ENCODE data around the gene AHI1. TPM values are rescaled to one million over a fixed set of nuclear protein-coding genes. Genes with fewer than 3 reads are reported as not detected.

Gene AHI1
- total RNA-seq, 1 experiment from 2014 or later: 18.8 TPM

DNA sequence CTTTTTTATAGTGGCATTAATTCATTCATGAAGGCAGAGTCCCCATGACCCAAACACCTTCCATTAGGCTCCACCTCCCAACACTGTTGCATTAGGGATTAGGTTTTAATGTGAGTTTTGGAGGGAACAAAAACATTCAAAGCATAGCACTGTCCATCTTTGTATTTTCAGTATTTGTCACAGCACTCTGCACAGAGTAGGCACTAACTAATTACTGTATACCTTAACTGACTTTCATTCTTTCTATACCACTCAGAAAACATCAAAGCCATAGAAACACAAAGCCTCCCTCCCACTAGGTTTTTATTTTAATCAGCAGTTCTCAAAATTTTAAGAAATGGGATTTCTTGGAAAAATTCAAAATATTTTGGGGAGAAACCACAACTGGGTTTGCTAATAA, 21.8 kb upstream of the AHI1 start:
- ChIA-PET POLR2A (interaction anchor here (0.6 kb wide), 1 partner anchor 207 kb away, joined by 3 read pairs; no protein-coding TSS in a partner anchor), CTCF (no interaction called here)
- no peaks in the 10 kb centered on the region for H3K36me3 Mint-ChIP-seq
- H3K9me3 Mint-ChIP-seq: peaks cover 15% of the 10 kb centered on the region
- H3K27me3 Mint-ChIP-seq (ENCODE audit: low read depth): no peaks in the 10 kb centered on the region
- no peak overlapping the region for H3K4me3 Mint-ChIP-seq
- ATAC-seq: no peak
- DNase-seq (ENCODE audit: low spot score): no peak
- H3K27ac Mint-ChIP-seq: no peak overlapping the region
- no peaks in the 10 kb centered on the region for H3K4me1 Mint-ChIP-seq
- TF ChIP-seq TP53 (CRISPR knock-in tag; IDR thresholded peaks at IDR 0.05) (no peak), GTF2I (CRISPR knock-in tag; conservative IDR thresholded peaks at IDR 0.05) (no peak), ZNF263 (CRISPR knock-in tag; IDR thresholded peaks at IDR 0.05; ENCODE audit: low read depth) (no peak)
- TF ChIP-seq, protein P1, sequence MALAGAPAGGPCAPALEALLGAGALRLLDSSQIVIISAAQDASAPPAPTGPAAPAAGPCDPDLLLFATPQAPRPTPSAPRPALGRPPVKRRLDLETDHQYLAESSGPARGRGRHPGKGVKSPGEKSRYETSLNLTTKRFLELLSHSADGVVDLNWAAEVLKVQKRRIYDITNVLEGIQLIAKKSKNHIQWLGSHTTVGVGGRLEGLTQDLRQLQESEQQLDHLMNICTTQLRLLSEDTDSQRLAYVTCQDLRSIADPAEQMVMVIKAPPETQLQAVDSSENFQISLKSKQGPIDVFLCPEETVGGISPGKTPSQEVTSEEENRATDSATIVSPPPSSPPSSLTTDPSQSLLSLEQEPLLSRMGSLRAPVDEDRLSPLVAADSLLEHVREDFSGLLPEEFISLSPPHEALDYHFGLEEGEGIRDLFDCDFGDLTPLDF (CRISPR knock-in tag; IDR thresholded peaks at IDR 0.05): no peak

DNA sequence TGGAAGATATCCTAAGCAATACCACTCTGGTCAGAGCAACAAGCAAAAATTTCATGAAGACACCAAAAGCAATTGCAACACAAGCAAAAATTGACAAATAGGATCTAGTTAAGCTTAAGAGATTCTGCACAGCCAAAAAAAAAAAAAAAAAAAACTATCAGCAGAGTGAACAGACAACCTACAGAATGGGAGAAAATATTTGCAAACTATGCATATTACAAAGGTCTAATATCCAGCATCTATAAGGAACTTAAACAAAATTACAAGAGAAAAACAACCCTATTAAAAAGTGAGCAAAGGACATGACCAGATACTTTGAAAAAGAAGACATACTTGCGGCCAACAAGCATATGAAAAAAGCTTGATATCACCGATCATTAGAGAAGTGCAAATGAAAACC, 20.0 kb upstream of the AHI1 start:
- POLR2A ChIA-PET: no interaction called here
- Mint-ChIP-seq H3K27me3 (ENCODE audit: low read depth) (no peaks in the 10 kb centered on the region), H3K4me1 (no peaks in the 10 kb centered on the region), H3K4me3 (no peak overlapping the region), H3K36me3 (no peaks in the 10 kb centered on the region), H3K27ac (no peak overlapping the region), H3K9me3 (peaks cover 19% of the 10 kb centered on the region)
- ATAC-seq: no peak
- CTCF ChIA-PET: interaction anchor here (0.6 kb wide), 1 partner anchor 117 kb away, joined by 4 read pairs; no protein-coding TSS in a partner anchor
- TF ChIP-seq, protein P2, sequence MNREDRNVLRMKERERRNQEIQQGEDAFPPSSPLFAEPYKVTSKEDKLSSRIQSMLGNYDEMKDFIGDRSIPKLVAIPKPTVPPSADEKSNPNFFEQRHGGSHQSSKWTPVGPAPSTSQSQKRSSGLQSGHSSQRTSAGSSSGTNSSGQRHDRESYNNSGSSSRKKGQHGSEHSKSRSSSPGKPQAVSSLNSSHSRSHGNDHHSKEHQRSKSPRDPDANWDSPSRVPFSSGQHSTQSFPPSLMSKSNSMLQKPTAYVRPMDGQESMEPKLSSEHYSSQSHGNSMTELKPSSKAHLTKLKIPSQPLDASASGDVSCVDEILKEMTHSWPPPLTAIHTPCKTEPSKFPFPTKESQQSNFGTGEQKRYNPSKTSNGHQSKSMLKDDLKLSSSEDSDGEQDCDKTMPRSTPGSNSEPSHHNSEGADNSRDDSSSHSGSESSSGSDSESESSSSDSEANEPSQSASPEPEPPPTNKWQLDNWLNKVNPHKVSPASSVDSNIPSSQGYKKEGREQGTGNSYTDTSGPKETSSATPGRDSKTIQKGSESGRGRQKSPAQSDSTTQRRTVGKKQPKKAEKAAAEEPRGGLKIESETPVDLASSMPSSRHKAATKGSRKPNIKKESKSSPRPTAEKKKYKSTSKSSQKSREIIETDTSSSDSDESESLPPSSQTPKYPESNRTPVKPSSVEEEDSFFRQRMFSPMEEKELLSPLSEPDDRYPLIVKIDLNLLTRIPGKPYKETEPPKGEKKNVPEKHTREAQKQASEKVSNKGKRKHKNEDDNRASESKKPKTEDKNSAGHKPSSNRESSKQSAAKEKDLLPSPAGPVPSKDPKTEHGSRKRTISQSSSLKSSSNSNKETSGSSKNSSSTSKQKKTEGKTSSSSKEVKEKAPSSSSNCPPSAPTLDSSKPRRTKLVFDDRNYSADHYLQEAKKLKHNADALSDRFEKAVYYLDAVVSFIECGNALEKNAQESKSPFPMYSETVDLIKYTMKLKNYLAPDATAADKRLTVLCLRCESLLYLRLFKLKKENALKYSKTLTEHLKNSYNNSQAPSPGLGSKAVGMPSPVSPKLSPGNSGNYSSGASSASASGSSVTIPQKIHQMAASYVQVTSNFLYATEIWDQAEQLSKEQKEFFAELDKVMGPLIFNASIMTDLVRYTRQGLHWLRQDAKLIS (CRISPR knock-in tag; IDR thresholded peaks at IDR 0.05; ENCODE audit: borderline replicate concordance): no peak
- no peak for TF ChIP-seq ZNF396 (CRISPR knock-in tag; IDR thresholded peaks at IDR 0.05; ENCODE audit: borderline replicate concordance)
- DNase-seq (ENCODE audit: low spot score): no peak

DNA sequence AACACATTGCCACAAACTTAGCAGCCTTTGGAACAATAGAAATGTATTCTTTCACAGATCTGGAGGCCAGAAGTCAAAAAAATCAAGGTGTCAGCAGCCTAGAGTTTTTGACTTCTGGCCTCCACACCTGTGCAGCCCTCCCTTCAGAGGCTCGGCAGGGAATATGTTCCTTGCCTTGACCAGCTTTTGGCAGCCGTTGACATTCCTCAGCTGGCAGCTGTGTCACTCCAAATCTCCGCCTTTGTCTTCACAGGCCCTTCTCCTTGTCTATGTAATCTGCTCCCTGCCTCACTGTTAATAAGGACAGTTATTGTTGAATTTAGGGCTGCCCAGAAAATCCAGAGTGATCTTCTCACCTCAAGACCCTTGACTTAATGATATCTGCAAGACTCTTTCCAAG, 17.2 kb upstream of the AHI1 start:
- Mint-ChIP-seq H3K9me3 (peaks cover 19% of the 10 kb centered on the region), H3K27ac (no peak overlapping the region), H3K27me3 (ENCODE audit: low read depth) (no peaks in the 10 kb centered on the region), H3K4me1 (no peaks in the 10 kb centered on the region), H3K4me3 (no peak overlapping the region), H3K36me3 (no peaks in the 10 kb centered on the region)
- POLR2A ChIA-PET: no interaction called here
- DNase-seq (ENCODE audit: low spot score): no peak
- CTCF ChIA-PET: no interaction called here
- ATAC-seq: no peak; the same call in 1 of the 2 replicates
- TF ChIP-seq, protein P3, sequence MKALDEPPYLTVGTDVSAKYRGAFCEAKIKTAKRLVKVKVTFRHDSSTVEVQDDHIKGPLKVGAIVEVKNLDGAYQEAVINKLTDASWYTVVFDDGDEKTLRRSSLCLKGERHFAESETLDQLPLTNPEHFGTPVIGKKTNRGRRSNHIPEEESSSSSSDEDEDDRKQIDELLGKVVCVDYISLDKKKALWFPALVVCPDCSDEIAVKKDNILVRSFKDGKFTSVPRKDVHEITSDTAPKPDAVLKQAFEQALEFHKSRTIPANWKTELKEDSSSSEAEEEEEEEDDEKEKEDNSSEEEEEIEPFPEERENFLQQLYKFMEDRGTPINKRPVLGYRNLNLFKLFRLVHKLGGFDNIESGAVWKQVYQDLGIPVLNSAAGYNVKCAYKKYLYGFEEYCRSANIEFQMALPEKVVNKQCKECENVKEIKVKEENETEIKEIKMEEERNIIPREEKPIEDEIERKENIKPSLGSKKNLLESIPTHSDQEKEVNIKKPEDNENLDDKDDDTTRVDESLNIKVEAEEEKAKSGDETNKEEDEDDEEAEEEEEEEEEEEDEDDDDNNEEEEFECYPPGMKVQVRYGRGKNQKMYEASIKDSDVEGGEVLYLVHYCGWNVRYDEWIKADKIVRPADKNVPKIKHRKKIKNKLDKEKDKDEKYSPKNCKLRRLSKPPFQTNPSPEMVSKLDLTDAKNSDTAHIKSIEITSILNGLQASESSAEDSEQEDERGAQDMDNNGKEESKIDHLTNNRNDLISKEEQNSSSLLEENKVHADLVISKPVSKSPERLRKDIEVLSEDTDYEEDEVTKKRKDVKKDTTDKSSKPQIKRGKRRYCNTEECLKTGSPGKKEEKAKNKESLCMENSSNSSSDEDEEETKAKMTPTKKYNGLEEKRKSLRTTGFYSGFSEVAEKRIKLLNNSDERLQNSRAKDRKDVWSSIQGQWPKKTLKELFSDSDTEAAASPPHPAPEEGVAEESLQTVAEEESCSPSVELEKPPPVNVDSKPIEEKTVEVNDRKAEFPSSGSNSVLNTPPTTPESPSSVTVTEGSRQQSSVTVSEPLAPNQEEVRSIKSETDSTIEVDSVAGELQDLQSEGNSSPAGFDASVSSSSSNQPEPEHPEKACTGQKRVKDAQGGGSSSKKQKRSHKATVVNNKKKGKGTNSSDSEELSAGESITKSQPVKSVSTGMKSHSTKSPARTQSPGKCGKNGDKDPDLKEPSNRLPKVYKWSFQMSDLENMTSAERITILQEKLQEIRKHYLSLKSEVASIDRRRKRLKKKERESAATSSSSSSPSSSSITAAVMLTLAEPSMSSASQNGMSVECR (CRISPR knock-in tag; IDR thresholded peaks at IDR 0.05; ENCODE audit: borderline replicate concordance): no peak
- TF ChIP-seq ZNF416 (CRISPR knock-in tag; IDR thresholded peaks at IDR 0.05) (no peak), EMX1 (CRISPR knock-in tag; IDR thresholded peaks at IDR 0.05) (no peak)
- TF ChIP-seq, protein P1 (CRISPR knock-in tag; IDR thresholded peaks at IDR 0.05): no peak
- TF ChIP-seq, protein P4, sequence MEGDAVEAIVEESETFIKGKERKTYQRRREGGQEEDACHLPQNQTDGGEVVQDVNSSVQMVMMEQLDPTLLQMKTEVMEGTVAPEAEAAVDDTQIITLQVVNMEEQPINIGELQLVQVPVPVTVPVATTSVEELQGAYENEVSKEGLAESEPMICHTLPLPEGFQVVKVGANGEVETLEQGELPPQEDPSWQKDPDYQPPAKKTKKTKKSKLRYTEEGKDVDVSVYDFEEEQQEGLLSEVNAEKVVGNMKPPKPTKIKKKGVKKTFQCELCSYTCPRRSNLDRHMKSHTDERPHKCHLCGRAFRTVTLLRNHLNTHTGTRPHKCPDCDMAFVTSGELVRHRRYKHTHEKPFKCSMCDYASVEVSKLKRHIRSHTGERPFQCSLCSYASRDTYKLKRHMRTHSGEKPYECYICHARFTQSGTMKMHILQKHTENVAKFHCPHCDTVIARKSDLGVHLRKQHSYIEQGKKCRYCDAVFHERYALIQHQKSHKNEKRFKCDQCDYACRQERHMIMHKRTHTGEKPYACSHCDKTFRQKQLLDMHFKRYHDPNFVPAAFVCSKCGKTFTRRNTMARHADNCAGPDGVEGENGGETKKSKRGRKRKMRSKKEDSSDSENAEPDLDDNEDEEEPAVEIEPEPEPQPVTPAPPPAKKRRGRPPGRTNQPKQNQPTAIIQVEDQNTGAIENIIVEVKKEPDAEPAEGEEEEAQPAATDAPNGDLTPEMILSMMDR (IDR thresholded peaks at IDR 0.05): no peak
- TF ChIP-seq, protein P5, sequence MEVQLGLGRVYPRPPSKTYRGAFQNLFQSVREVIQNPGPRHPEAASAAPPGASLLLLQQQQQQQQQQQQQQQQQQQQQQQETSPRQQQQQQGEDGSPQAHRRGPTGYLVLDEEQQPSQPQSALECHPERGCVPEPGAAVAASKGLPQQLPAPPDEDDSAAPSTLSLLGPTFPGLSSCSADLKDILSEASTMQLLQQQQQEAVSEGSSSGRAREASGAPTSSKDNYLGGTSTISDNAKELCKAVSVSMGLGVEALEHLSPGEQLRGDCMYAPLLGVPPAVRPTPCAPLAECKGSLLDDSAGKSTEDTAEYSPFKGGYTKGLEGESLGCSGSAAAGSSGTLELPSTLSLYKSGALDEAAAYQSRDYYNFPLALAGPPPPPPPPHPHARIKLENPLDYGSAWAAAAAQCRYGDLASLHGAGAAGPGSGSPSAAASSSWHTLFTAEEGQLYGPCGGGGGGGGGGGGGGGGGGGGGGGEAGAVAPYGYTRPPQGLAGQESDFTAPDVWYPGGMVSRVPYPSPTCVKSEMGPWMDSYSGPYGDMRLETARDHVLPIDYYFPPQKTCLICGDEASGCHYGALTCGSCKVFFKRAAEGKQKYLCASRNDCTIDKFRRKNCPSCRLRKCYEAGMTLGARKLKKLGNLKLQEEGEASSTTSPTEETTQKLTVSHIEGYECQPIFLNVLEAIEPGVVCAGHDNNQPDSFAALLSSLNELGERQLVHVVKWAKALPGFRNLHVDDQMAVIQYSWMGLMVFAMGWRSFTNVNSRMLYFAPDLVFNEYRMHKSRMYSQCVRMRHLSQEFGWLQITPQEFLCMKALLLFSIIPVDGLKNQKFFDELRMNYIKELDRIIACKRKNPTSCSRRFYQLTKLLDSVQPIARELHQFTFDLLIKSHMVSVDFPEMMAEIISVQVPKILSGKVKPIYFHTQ (CRISPR knock-in tag; IDR thresholded peaks at IDR 0.05): no peak
- TF ChIP-seq, protein P6, sequence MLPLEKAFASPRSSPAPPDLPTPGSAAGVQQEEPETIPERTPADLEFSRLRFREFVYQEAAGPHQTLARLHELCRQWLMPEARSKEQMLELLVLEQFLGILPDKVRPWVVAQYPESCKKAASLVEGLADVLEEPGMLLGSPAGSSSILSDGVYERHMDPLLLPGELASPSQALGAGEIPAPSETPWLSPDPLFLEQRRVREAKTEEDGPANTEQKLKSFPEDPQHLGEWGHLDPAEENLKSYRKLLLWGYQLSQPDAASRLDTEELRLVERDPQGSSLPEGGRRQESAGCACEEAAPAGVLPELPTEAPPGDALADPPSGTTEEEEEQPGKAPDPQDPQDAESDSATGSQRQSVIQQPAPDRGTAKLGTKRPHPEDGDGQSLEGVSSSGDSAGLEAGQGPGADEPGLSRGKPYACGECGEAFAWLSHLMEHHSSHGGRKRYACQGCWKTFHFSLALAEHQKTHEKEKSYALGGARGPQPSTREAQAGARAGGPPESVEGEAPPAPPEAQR (CRISPR knock-in tag; IDR thresholded peaks at IDR 0.05): no peak
- TF ChIP-seq, protein P7, sequence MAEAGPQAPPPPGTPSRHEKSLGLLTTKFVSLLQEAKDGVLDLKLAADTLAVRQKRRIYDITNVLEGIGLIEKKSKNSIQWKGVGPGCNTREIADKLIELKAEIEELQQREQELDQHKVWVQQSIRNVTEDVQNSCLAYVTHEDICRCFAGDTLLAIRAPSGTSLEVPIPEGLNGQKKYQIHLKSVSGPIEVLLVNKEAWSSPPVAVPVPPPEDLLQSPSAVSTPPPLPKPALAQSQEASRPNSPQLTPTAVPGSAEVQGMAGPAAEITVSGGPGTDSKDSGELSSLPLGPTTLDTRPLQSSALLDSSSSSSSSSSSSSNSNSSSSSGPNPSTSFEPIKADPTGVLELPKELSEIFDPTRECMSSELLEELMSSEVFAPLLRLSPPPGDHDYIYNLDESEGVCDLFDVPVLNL (CRISPR knock-in tag; IDR thresholded peaks at IDR 0.05; ENCODE audit: borderline replicate concordance, low read depth): no peak

All from WTC11 (cell line).